GM12872 (cell line): Measurements from ENCODE around the gene GET4.

Source experiments
- TF ChIP-seq, protein P1 (sequence below): IDR thresholded peaks from 3 replicates; pipeline ENCODE4 v1.5.1; 2011; ENCODE audit warnings: low read depth, mild to moderate bottlenecking, low read length, moderate library complexity; ENCODE audit not compliant: insufficient read depth

GET4 gene

DNA sequence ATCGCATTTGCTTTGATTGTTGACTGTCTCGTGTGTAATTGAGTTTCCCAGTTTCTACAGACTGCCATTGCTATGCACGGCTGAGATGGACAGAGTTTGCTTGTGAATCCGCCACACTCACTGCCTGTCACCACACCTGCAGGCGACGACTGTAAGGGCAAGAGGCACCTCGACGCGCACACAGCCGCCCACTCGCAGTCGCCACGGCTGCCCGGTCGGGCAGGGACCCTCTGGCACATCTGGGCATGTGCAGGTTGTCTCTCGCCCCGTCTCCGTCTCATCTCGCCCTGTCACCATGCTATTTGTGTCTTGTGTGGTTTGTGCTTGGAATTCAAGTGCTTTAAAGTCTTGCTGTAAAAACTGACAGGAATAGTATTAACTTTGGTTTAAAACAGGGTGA, 26.6 kb upstream of the GET4 start:
- TF ChIP-seq, protein P1, sequence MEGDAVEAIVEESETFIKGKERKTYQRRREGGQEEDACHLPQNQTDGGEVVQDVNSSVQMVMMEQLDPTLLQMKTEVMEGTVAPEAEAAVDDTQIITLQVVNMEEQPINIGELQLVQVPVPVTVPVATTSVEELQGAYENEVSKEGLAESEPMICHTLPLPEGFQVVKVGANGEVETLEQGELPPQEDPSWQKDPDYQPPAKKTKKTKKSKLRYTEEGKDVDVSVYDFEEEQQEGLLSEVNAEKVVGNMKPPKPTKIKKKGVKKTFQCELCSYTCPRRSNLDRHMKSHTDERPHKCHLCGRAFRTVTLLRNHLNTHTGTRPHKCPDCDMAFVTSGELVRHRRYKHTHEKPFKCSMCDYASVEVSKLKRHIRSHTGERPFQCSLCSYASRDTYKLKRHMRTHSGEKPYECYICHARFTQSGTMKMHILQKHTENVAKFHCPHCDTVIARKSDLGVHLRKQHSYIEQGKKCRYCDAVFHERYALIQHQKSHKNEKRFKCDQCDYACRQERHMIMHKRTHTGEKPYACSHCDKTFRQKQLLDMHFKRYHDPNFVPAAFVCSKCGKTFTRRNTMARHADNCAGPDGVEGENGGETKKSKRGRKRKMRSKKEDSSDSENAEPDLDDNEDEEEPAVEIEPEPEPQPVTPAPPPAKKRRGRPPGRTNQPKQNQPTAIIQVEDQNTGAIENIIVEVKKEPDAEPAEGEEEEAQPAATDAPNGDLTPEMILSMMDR: no peak

DNA sequence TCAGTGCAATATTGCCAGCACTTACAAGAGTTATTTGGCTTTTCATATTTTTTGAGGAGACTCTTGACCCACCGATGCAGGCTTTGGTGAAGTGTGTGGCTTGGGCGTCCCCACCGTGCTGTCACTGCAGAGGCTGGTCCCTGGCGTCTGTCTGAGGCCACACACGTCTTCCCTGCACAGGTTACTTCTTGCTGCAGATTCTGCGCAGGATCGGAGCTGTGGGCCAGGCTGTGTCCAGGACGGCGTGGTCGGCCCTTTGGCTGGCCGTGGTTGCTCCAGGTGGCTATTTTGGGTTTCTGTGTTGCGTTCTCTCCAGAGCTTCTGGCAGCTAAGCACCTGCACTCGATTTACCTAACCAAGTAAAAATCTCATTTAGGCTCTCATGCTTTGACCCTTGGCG, 25.1 kb upstream of the GET4 start:
- TF ChIP-seq, protein P1: no peak

DNA sequence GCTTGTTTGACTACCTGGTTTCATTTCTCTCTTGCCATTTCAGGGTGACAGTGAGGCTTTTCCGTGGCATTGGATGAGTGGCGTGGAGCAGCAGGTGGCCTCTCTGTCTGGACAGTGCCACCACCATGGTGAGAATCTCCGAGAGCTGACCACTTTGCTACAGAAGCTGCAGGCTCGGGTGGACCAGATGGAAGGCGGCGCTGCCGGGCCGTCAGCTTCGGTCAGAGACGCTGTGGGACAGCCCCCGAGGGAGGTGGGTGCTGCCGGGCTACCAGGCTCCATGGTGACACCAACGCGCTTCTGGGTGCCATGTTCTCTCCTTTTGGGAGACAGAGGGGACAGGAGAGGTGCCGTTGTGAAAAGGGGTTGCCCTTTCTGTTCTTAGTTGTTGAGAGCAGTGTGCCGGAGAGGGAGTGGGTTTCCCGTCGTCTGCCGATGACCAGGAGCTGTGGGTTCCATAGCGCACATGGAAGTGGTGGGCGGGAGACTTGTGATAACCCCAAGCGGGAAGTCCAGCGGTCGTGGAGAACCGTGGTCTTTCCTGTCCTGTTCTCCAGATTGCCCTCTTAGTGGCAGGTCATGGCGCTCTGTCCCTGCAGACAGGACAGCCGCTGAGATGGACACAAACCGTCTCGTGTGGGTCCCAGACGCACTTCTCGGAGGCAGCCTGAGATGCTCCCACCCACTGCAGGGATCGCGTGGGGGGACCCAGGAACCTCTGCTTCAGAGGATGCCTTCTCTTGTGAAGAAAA, 22.8 kb upstream of the GET4 start:
- TF ChIP-seq, protein P1: no peak

DNA sequence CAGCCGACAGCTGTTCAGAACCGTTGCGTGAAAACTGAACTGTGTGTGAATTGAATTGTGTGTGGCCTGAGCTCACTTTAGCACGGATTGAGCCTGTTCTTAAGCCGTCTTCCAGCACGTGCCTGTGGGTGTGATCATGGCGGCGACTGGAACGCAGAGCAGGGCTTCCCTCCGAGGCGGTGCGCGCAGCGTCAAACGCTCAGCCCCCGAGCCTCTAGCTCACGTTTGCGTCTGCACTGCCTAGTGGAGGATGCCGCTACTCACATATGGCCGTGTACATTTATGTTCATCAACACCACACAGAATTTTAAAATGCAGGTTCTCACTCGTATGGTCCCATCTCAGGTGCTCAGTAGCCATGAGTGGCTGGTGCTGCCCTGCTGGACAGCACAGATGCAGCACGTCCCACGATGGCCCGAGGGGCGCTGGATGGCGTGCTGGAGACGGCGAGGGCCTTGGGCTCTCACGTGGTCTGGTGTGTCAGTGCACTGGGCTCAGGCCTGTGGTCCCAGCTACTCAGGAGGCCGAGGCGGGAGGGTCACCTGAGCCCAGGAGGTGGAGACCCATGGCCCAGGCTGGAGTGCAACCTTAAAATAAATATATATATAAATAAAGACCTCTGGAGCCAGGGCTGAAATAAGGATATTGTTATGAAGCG, 22.1 kb upstream of the GET4 start:
- TF ChIP-seq, protein P1: no peak

DNA sequence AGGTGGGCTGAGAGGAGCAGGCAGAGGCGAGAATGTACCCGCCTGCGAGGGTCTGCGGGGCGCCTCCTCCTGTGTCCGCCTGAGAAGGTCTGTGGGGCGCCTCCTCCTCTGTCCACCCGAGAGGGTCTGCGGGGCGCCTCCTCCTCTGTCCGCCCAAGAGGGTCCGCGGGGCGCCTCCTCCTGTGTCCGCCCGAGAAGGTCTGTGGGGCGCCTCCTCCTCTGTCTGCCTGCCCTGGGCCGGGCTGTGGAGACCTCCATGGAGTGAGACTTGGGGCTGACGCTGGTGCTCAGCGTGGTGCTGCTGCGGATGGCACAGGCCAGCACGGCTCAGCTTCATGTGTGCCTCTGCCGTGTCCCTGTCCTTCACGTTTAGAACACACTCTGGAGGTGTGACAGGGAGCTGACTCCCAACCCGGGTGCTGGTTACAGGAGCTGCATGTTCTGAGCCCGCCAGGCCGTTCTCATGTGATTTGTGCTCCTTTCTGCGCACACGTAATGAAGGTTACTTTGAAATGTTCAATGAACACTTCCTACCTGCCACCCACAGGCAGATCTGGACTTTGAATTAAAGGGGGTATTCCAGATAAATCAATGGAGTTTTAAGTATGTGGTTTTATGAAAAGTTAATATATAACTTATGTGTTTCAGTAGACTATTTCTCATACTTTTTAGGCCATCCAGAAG, 20.5 kb upstream of the GET4 start:
- TF ChIP-seq, protein P1: no peak

DNA sequence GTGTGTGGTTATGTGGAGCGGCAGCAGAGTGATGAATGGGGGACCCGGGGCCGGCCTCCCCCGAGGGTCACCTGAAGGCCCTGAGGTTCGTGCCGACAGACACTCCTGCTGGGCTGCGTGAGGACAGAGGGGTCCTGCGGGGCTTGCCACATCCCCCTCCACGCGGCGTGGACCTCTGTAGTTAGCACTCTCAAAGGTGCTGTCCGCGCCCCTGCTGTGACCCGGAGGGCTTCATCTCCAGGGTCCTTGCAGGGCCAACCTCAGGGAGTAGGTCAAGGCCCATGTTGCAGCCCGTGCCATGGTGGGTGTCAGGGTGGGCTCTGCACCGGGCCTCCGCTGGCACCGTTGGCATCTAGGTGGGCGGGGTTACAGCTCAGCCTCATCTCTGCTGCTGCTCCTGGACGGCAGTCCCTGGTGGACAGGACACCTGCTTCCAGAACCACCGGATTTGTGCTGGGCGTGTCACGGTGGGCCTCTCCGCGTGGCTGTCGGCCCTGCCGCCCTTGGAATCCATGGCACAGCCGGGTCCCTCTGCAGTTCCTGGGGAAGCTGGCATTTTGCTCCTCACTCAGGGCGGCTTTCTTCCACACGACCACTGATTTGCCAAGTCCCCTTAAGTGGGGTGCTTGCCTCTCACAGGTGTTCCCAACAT, 19.8 kb upstream of the GET4 start:
- TF ChIP-seq, protein P1: no peak

DNA sequence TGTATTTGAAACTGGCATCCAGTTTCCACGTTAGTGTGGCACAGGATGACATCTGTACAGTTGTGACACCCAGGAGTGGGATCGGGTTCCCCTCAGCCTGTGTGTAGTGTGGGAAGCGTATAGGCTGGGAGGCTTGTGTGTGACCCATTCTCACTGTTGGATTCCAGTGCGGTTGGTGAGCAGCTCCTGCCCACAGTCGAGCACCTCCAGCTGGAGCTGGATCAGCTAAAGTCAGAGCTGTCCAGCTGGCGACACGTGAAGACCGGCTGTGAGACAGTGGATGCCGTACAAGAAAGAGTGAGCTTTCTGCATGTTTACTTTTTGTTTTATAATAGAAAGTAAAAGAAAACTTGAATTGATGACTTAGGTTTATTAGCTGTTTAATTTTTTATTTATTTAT, 18.7 kb upstream of the GET4 start:
- TF ChIP-seq, protein P1: no peak
